ENCODE data around the gene ELMOD2. TPM values are rescaled to one million over a fixed set of nuclear protein-coding genes. Genes with fewer than 3 reads are reported as not detected.
"Not testable (repeated sequence)": the region's sequence is repeated elsewhere in the genome, so short reads cannot be mapped to it uniquely, and the experiment has no call there.

The ELMOD2 gene, protein sequence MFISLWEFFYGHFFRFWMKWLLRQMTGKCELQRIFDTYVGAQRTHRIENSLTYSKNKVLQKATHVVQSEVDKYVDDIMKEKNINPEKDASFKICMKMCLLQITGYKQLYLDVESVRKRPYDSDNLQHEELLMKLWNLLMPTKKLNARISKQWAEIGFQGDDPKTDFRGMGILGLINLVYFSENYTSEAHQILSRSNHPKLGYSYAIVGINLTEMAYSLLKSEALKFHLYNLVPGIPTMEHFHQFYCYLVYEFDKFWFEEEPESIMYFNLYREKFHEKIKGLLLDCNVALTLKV
- 10 to 100 TPM; 29.1 to 57.4 (median 48.0) TPM for polyA plus RNA-seq (ENCODE audit: insufficient read depth in 1 of 5, insufficient read length in 5 of 5, low replicate concordance in 1 of 5)
- long read RNA-seq, donor 1, full-length matches to known transcripts = 13 of 13 reads
- long read RNA-seq, donor 1, partial matches to known transcripts = 0 of 13 reads
- long read RNA-seq, donor 1, other reads (novel, unspliced or antisense) = 0 of 13 reads
- long read RNA-seq, donor 2, full-length matches to known transcripts = 3 of 3 reads
- long read RNA-seq, donor 2, partial matches to known transcripts = 0 of 3 reads
- long read RNA-seq, donor 2, other reads (novel, unspliced or antisense) = 0 of 3 reads
- long read RNA-seq, donor 3, full-length matches to known transcripts = 2 of 2 reads
- long read RNA-seq, donor 3, partial matches to known transcripts = 0 of 2 reads
- long read RNA-seq, donor 3, other reads (novel, unspliced or antisense) = 0 of 2 reads
- long read RNA-seq, donor 4, full-length matches to known transcripts = 4 of 4 reads
- long read RNA-seq, donor 4, partial matches to known transcripts = 0 of 4 reads
- long read RNA-seq, donor 4, other reads (novel, unspliced or antisense) = 0 of 4 reads
- long read RNA-seq, donor 5, full-length matches to known transcripts = 11 of 11 reads
- long read RNA-seq, donor 5, partial matches to known transcripts = 0 of 11 reads
- long read RNA-seq, donor 5, other reads (novel, unspliced or antisense) = 0 of 11 reads
- long read RNA-seq, donor 6, full-length matches to known transcripts = 10 of 10 reads
- long read RNA-seq, donor 6, partial matches to known transcripts = 0 of 10 reads
- long read RNA-seq, donor 6, other reads (novel, unspliced or antisense) = 0 of 10 reads
- long read RNA-seq, donor 7, full-length matches to known transcripts = 7 of 7 reads
- long read RNA-seq, donor 7, partial matches to known transcripts = 0 of 7 reads
- long read RNA-seq, donor 7, other reads (novel, unspliced or antisense) = 0 of 7 reads
- long read RNA-seq, donor 8, full-length matches to known transcripts = 4 of 4 reads
- long read RNA-seq, donor 8, partial matches to known transcripts = 0 of 4 reads
- long read RNA-seq, donor 8, other reads (novel, unspliced or antisense) = 0 of 4 reads

DNA sequence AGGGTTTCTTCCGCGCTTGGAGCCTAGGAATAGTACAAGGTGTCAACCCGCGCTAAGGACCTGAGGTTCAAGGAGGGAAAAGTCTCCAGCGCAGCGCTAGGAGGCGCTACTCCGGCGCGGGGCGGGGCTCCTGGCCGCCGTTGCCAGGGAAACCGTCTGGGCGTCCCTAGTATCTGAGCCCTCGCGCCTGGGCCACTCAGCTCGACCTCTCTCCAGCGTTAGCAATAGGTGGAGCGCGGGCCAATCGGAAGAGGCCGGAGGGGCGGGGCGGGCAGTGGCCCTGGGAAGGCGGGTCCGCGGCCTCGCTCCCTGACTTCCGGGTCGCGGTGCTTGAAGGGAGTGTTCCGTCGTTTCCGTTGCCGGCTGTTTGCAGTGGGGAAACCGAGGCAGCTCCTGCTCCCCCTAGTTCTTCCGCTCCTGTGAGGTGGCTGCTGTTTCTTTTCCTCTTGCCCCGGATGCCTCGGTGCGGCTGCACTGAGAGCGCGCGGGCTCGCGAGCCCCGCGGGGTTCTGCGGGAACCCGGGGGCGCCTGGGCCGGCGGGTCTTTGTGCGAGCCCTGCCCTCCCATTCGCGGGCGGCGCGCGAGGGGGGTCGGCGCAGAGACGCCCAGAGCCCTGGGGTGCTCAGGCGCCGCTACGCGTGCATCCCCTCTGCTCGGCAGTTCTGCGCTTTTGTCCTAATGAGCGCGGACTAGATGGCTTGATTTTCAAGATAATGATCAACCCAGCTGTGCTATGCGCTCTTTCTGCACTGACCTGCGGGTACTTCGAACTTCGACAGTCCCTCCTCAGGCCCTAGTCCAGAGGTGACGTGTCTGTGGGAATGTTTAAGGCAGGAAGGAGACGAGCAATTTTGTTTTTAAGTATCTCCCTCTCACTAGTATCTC, at the start of gene ELMOD2:
TSS of gene ELMOD2 (plus strand) at position 312 of the 886 bp plus-strand sequence. CDS start 1,261 bp downstream, outside the sequence.
- DNase-seq = peak; percentile 97

DNA sequence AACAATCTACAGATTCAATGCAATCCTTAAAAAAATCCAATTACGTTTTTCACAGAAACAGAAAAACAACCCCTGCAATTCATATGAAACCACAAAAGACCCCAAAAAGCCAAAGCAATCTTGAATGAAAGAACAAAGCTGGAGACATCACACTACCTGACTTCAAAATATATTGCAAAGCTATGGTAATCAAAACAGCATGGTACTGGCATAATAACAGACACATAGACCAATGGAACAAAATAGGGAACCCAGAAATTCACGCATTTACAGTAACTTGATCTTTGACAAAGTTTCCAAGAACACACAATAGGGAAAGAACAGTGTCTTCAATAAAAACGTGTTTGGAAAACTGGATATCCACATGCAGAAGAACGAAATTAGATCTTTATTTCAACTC, 40.5 kb upstream of the ELMOD2 start:
- DNase-seq = no peak

DNA sequence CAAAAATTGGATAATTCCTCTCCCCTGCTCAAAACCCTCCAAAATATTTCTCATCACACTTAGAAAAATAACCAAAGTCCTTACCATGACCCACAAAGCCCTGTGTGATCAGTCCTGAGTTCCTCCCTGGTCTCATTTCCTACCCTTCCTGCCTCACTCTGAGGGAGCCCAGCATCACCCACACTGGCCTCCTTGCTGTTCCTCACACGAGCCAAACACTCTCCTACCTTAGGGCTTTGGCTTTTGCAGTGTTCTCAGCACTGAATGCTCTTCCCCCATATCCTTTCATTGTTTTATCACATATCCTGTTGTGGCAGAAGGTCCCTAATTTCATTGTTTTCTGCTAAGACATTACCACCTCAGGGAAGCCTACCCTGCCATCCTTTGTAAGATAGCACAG, 38.0 kb upstream of the ELMOD2 start:
- DNase-seq = no peak

DNA sequence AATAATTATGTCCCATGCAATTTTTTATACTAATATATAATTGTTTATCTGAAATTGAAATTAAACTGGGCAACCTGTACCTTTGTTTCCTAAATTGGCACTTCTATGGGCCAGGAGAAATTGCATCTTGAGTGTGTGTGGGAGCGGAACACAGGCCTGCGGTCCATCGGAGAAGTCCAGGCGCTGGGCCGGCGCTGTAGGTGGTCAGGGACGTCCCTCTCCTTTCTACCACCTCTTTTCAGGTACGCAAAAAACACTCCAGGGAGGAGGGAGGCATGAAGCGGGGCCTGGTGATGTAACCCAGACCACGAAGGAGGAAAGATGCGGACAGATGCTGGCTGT, 26.6 kb upstream of the ELMOD2 start:
- no peak for DNase-seq

DNA sequence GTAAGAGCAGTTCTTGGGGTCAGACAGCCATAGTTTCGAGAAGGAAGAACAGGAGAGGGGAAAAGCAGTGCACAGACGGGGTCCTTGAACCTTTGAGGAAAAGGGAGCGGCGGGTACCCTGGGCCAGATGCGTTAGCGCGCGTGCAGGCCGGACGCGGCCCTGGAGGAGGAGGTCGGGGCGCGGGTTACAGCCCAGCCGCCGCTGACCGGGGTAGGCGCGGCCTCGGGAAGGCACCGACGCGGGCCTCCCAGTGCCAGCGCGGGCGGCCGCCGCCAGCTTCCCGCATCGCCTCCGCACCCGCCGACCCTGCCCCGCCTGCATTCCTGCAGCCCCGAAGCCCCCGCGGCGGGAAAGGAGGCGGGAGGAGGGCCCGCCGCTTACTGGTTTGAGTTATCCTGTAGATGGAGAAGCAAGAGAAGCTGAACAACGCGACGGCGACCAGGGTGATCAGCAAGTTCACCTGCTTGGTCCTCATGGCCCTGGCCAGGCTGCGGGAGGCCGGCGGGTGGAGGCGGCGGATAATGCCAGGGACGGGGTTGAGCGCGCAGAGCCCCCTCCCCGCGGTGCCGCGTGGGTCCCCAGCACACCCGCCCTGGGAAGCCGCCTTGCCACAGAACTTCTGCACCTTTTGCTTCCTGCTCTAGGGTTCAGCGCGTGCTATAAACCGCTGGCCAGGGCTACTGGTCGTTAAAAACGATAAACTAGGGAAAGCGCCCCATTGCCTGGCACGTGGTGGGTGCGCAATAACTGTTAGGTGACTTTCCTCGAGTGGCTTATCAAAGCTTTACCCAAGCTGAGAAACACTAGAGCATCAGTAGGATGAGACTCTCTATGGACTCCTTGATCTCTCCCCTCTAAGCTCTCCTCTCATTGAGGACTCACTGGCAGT, 26.0 kb upstream of the ELMOD2 start, which contains the start of gene MGAT4D:
TSS of gene MGAT4D (minus strand) at position 547 of the 890 bp plus-strand sequence. CDS start at position 476, 71 bp downstream.
- peak in 1 of 2 donors; percentile 3 for DNase-seq

DNA sequence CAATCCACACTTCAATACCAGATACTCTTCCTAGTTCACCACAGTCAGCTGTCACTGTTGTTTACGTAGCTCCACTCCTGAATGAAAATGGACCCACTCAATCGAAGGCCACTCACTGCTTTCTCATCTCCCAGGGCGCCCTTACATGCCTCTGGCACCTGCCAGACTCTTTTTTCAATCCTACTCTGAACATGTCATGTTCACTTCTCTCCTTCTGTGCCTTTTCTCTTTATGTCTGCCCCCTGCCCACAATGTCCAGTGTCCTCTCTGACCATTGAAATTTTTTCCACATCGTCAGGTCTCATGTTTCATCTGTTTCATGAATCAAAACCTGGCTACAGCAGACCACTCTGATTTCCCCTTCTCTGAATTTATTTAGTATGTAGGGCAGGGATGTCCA, 24.6 kb upstream of the ELMOD2 start:
- DNase-seq = no peak

DNA sequence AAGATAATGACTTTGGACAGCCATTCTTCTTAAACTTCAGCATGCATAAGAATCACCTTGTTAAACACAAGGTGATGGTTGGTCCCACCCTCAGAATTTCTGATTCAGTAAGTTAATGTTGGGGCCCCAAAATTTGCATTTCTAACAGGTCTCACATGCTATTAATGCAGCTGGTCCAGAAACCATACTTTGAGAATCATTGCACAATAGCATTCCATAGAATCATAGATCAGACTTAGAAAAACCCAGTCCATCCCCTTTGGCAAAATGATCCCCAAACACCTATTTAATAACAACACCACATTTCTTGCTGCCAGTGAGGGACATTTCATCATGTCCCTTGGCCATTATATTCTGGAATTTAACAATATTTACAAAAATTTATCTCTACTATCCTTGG, 19.7 kb upstream of the ELMOD2 start:
- DNase-seq = no peak

DNA sequence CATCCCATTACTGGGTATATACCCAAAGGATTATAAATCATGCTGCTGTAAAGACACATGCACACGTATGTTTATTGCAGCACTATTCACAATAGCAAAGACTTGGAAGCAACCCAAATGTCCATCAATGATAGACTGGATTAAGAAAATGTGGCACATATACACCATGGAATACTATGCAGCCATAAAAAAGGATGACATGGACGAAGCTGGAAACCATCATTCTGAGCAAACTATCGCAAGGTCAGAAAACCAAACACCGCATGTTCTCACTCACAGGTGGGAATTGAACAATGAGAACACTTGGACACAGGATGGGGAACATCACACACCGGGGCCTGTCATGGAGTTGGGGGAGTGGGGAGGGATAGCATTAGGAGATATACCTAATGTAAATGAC, 10.2 kb upstream of the ELMOD2 start:
- DNase-seq = not testable (repeated sequence)

DNA sequence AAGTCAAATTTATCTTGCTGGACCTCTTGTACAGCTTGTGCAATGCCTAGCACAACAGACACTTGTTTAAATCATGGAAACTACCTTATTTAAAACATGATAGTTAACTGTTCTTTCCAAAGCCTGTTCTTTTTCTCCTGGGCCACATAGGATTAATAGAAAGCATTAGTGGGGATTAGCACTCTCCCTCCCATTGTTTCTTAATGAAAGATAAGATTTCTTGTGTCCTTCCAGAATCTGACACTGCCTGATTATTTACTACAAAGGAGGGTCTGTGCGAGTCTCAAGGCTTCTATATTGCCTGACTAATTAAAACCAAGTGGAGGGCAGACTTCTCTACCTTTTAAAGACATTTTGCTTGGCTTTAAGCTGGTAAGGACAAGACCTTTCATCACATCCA, 8.5 kb upstream of the ELMOD2 start:
- no peak for DNase-seq

DNA sequence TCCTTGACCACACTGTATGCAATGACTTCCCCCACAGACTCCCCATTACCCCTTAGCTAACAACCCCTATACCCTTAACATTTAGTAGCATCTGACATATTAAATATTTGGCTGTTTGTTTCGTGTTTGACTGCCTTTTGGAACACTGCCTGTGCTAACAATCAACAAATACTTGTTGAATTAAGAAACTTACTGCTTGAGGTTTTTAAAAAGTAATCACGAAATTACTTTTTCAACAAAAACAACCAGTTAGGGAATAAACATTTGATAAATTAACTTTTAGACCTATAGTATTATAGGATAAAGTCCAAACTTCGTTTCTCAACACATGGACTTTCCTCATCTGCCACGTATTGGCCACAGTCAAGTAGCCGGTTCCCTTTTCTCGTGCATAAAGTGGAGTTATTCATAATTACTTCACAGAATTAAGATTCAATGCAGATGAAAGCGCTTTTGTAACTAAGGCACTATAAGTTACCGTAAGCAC, 555 bp upstream of the ELMOD2 start:
- peak in 1 of 2 donors; percentile 8 for DNase-seq

DNA sequence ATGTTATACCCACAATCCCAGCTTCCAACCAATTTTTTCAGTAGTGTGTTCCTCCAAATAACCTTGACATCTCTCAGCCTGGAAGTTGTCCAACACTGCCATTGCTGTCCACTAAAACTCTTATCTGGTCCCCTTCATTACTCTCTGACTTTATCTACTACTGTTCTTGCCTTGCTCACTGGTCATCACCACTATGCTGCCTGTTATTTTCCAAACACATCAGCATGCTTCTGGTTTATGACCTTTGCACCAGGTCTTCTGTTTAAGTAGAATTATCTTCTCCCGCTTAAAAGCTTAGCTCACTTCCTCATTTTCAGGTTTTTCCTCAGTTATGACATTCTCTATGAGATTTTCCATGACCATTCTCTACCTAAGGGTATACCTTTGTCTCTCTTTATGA, 5.5 kb downstream of the ELMOD2 start:
- DNase-seq = no peak

DNA sequence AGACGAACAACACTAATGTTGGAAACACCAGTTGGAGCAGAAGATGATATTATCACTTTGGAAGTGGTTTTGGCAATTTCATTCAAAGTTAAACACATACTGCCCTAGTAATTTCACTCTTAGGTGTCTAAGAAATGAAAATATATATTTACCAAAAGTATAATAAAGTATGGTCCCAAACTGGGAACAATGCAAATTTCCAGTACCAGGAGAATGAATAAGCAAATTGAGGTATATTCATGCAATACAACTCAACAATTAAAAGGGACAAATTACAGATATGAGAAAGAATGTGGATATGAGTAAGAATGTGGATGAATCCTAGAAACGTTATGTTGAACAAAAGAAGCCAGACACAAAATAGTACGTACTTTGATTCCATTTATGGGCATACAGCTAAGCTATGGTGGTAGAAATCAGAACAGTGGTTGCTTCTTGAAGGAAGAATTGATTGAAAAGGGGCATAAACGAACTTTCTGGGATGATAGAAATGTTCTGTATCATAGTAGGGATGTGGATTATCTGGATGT, 10.0 kb downstream of the ELMOD2 start:
- no peak for DNase-seq

DNA sequence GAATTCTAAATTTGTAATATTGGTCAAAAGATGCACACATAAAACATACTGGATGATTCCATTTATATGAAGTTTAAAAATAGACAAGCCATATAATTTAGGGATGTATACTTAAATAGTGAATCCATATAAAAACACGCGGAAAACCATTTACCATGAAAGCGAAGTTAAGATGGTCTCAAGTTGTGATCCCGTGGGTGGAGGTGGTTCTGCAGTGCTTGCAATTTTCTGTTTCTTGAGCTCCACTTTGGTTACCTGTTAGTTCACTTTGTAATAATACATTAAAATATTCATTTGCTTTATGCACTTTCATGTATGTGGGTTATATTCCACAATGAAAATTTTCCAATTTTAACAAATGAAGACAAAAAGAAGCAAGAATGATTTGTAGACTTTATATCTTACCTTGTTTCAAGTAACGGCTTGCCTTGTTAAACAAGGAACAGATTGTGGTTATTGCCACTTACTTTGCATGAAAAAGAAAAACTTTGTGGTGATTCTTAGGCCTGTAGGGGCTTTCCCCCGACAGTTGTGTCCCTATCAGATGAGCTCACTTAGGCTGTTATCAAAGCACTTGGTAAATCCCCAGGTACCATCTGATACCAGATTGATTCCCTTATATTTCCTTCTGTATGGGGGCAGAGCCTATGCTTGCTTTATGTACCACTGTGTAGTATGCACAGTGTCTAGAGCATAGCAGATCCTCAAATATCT, 32.6 kb downstream of the ELMOD2 start:
- no peak for DNase-seq

DNA sequence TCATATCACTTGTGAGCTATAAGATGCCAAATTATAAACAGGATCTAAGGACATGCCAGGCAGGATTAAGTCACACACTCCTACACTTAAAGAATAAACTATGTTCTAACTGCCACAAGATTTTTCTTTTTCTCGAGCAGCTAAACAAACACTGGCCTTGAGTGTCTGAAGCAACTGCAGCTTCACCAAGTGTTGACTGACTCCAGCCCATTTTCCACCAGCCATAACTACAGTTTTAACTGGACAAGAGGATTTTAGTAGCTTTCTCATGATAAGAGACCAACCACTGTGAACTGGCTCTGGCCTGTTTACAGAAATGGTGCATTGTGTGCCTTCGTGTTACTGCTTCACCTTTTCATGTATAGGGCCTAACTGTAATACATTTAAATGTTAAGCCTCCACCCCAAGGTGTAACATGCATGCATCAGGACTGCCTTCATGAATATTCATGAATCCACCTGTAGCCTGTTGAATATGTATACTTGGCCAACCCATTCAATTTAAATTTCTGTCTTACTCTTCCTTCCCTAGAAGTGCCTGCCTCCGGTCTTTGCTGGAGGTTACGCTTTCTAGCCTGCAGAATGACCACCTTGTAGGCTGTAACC, 34.0 kb downstream of the ELMOD2 start:
- no peak for DNase-seq

DNA sequence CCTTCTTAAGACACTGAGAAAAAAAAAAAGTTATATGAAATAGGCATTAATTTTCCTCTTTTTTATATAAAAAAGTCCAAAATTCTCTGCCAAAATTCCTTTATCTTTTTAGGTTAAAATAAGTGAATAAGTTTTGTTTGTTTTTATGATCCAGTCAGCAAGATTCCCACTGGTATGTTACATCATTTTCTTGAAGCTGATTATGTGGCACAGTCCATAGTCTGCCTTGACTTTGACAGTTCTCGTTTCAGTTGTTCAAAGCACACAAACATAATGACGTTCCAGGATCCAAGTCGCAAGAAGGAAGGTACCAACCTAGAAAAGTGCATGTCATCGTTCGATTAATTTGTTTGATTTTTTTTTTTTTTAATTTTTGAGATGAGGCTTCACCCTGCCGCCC, 35.7 kb downstream of the ELMOD2 start:
- DNase-seq = peak; percentile 69 to 70

DNA sequence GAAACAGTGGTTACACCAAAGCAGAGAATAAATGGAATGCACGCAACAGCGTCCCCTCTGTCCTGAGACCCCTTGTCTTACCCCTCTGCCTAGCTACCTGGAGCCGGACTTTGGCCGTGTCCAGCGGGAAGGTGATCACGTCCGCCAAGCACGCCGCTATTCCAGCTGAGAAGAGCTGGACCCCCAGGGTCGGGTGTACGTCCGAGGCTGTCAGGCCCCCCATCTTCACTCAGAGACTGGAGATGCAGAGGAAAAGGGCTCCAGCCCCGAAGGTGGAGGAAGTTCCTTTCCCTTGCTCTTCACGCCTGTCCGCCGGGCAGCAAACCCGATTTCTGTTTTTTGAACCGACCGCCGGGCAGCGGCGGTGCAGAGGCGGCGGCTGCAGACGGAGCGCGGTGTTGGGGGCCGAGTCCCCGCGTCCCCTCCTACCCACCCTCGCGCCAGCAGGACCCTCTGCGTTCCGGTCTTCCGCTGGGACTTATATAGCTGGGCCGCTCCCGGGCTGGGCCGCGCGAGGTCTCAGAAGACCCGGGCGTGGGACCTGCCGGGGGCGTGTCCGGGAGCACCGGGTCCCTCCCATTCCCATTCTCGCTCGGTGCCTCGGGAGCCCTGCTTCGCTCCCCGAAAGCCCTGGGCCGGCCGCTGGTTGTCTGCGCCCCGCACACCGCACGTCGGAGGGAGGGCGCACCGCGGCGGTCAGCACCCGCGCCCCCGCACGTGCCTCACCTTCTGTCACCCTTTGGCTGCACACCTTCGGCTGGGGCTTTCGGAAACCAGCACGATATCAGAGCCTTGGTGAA, 44.7 kb downstream of the ELMOD2 start, which contains the start of gene UCP1:
TSS of gene UCP1 (minus strand) at position 455 of the 800 bp plus-strand sequence. CDS start at position 223, 232 bp downstream.
- no peak for DNase-seq

DNA sequence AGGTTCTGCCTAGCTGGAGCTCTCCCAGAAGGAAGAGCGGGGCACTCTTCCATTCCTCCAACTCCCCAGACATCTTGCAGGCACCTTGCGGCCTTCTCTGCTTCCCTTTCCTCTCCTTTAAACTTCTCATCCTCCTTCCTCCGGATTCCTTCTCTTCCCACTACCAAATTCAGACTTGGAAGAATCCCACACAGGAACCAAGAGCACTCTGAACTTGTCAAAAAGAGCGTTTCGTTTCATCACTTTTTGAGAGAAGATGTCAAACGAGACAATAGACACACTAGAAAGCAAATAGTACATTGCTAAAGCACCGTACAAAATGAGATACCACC, 45.3 kb downstream of the ELMOD2 start:
- DNase-seq = no peak

Data from right lung (tissue), 10 donors.